ENCODE results near the gene SLC15A3. TPM values are rescaled to one million over a fixed set of nuclear protein-coding genes. Genes with fewer than 3 reads are reported as not detected.

SLC15A3 gene
- polyA plus RNA-seq, 3 donors: 27.1 to 121 (median 35.0) TPM

- TF ChIP-seq, protein P1, sequence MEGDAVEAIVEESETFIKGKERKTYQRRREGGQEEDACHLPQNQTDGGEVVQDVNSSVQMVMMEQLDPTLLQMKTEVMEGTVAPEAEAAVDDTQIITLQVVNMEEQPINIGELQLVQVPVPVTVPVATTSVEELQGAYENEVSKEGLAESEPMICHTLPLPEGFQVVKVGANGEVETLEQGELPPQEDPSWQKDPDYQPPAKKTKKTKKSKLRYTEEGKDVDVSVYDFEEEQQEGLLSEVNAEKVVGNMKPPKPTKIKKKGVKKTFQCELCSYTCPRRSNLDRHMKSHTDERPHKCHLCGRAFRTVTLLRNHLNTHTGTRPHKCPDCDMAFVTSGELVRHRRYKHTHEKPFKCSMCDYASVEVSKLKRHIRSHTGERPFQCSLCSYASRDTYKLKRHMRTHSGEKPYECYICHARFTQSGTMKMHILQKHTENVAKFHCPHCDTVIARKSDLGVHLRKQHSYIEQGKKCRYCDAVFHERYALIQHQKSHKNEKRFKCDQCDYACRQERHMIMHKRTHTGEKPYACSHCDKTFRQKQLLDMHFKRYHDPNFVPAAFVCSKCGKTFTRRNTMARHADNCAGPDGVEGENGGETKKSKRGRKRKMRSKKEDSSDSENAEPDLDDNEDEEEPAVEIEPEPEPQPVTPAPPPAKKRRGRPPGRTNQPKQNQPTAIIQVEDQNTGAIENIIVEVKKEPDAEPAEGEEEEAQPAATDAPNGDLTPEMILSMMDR (IDR thresholded peaks at IDR 0.05): no peak
- H3K4me2 ChIP-seq (replicated peaks; ENCODE audit: extremely low read depth, low read length, poor library complexity, severe bottlenecking): no peak overlapping the region
- no peaks in the 10 kb centered on the region for H3K27me3 ChIP-seq (ENCODE audit: control insufficient read depth in 2 of 2, insufficient read depth in 2 of 2, low read length in 2 of 2)
- intact Hi-C loops (cut with micrococcal nuclease): no loop called here
- Mint-ChIP-seq H3K27ac (peak overlapping the region in 1 of 7 donors; percentile 74), H3K9me3 (peaks cover 0 to 2% (median 0%) of the 10 kb centered on the region in 7 donors), H3K4me3 (no peak overlapping the region), H3K4me1 (peaks cover 7% of the 10 kb centered on the region), H3K27me3 (ENCODE audit: low read depth in 3 of 3) (no peaks in the 10 kb centered on the region), H3K36me3 (peaks cover 91 to 93% of the 10 kb centered on the region in 2 donors)
- no peaks in the 10 kb centered on the region for H3K9me3 ChIP-seq (replicated peaks in 1 of 2; ENCODE audit: control insufficient read depth in 1 of 2, insufficient read depth in 1 of 2, low read length in 2 of 2)
- H2AFZ ChIP-seq (ENCODE audit: insufficient read depth, low read depth, low read length, poor library complexity, severe bottlenecking): no peak overlapping the region
- peaks cover 82 to 97% of the 10 kb centered on the region in 2 donors for H3K36me3 ChIP-seq (replicated peaks in 1 of 2; ENCODE audit: control insufficient read depth in 1 of 2, insufficient read depth in 2 of 2, low read length in 2 of 2)
- H3K79me2 ChIP-seq (ENCODE audit: insufficient read depth, low read length): peaks cover 2% of the 10 kb centered on the region
- no peak for DNase-seq
- WGBS (ENCODE audit: insufficient coverage): 100% methylated on average over 1 of the region's 4 CpGs
- H3K4me3 ChIP-seq (replicated peaks in 1 of 3; ENCODE audit: low read depth in 2 of 3, low read length in 3 of 3): no peak overlapping the region
- no peak overlapping the region for H3K27ac ChIP-seq (ENCODE audit: low read depth in 1 of 2, low read length in 2 of 2)
- H4K20me1 ChIP-seq (ENCODE audit: insufficient read depth, low read length): no peaks in the 10 kb centered on the region
- H3K4me1 ChIP-seq (ENCODE audit: control insufficient read depth in 1 of 2, insufficient read depth in 2 of 2, low read length in 2 of 2): no peaks in the 10 kb centered on the region
- no peak overlapping the region for H3K9ac ChIP-seq (ENCODE audit: insufficient read depth, low read length, poor library complexity, severe bottlenecking)
These were observed 54.5 kb downstream of the SLC15A3 start for GRCh38 chr11:60897496-60897895.

GRCh38 chr11:60895687-60896086, 56.3 kb downstream of the SLC15A3 start:
- H3K4me3 Mint-ChIP-seq: no peak overlapping the region
- no peak for DNase-seq
- no peaks in the 10 kb centered on the region for H3K27me3 Mint-ChIP-seq (ENCODE audit: low read depth in 3 of 3)
- H3K9ac ChIP-seq (ENCODE audit: insufficient read depth, low read length, poor library complexity, severe bottlenecking): no peak overlapping the region
- H3K4me2 ChIP-seq (replicated peaks; ENCODE audit: extremely low read depth, low read length, poor library complexity, severe bottlenecking): no peak overlapping the region
- no peaks in the 10 kb centered on the region for H3K9me3 ChIP-seq (replicated peaks in 1 of 2; ENCODE audit: control insufficient read depth in 1 of 2, insufficient read depth in 1 of 2, low read length in 2 of 2)
- H3K4me3 ChIP-seq (replicated peaks in 1 of 3; ENCODE audit: low read depth in 2 of 3, low read length in 3 of 3): no peak overlapping the region
- H3K36me3 ChIP-seq (replicated peaks in 1 of 2; ENCODE audit: control insufficient read depth in 1 of 2, insufficient read depth in 2 of 2, low read length in 2 of 2): peaks cover 67 to 94% of the 10 kb centered on the region in 2 donors
- no peaks in the 10 kb centered on the region for H3K27me3 ChIP-seq (ENCODE audit: control insufficient read depth in 2 of 2, insufficient read depth in 2 of 2, low read length in 2 of 2)
- H3K4me1 Mint-ChIP-seq: peaks cover 16% of the 10 kb centered on the region
- no peak overlapping the region for H3K27ac ChIP-seq (ENCODE audit: low read depth in 1 of 2, low read length in 2 of 2)
- no peaks in the 10 kb centered on the region for H3K79me2 ChIP-seq (ENCODE audit: insufficient read depth, low read length)
- no peak overlapping the region for H2AFZ ChIP-seq (ENCODE audit: insufficient read depth, low read depth, low read length, poor library complexity, severe bottlenecking)
- WGBS (ENCODE audit: insufficient coverage): no CpG with 5 or more reads among the region's 5 CpGs
- peaks cover 2 to 6% of the 10 kb centered on the region in 2 donors for H3K4me1 ChIP-seq (ENCODE audit: control insufficient read depth in 1 of 2, insufficient read depth in 2 of 2, low read length in 2 of 2)
- H4K20me1 ChIP-seq (ENCODE audit: insufficient read depth, low read length): no peaks in the 10 kb centered on the region
- H3K36me3 Mint-ChIP-seq: peaks cover 85 to 87% of the 10 kb centered on the region in 2 donors
- peaks cover 0 to 2% (median 0%) of the 10 kb centered on the region in 7 donors for H3K9me3 Mint-ChIP-seq
- peak overlapping the region in 2 of 7 donors; percentile 23 to 42 for H3K27ac Mint-ChIP-seq
- intact Hi-C loops (cut with micrococcal nuclease): no loop called here
- TF ChIP-seq, protein P1 (IDR thresholded peaks at IDR 0.05): no peak

All from CD14-positive monocyte (primary cell).